ENCODE data around the gene ADAMTS7.
"Not testable (repeated sequence)": the region's sequence is repeated elsewhere in the genome, so short reads cannot be mapped to it uniquely, and the experiment has no call there.

The ADAMTS7 gene

GRCh38 chr15:78778422-78778821, 32.8 kb downstream of the ADAMTS7 start:
- no peak for TF ChIP-seq ZNF274 (IDR thresholded peaks at IDR 0.05; ENCODE audit: low read depth, low read length)
- no peak overlapping the region for H3K4me3 ChIP-seq (ENCODE audit: low read length)

GRCh38 chr15:78777953-78778345, 33.3 kb downstream of the ADAMTS7 start:
- not testable (repeated sequence) for H3K4me3 ChIP-seq (ENCODE audit: low read length)

DNA sequence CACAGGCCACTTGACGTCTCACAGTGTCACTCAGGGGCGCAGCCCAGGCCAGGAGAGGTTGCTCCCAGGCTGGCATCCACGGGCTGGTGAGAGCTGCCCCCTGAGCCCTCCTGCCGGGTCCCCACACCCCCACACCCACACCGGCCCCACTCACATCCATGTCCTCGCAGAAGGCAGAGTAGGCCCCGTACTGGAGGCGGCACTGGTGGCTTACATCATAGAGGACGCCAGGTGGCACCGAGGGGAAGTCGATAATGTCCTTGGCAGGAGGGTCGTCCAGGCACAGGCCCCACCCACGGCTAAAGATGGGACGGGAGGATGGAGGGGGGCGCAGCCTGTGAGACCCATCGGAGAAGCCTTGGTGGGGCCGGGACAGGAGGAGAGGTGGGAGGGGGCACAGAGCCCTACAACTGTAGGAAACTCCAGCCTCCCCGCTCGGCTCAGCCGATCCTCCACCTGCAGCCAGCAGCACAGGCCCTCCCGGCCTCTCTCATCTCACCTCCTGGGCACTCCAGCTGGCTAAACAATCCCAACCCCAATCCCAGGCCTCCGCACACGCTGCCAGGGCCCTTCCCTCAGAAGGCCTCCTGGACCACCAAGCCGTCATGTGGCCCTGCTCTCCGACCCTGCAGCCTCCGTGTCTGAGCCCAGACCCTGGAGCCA, 33.8 kb downstream of the ADAMTS7 start:
- not testable (repeated sequence) for H3K4me3 ChIP-seq (ENCODE audit: low read length)

DNA sequence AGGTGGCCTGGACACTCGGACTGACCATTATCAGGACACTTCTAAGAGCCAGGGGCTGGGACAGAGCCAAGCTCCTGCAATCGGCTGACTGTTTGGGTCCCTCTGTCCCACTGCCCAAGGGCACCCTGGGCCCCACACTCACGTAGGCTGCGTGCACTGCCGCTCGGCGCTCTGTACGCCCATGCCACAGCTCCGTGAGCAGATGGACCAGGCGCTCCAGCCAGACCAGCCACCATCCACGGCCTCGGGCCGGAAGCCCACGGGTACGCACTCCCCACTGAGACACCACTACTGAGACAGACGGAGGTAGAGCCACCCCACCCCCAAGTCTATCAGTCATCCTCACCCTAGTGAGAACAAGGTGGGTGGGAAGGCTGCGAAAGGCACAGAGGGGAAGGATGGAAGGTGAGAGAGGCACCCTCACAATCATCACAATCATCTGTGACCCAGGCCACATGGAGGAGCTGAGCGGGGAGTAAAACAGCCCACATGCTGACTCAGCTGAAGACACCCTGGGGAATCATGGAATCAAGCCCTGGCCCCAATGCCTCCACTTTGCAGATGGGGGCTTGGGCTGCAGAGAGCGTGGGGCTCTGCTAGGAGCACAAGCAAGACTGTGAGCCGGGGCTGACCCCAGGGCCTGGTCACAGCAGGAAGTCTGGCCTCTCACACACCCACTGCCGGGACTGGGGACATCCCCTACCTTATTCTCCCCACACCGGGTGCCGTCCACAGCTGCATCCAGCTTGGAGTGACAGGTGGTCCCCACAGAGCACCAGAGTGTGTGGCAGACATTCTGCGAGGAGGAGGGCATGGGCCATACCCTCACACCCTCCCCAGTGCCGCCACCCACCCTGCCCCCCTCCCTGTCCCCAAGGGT, 35.0 kb downstream of the ADAMTS7 start:
- H3K4me3 ChIP-seq (ENCODE audit: low read length) = not testable (repeated sequence)

GRCh38 chr15:78775472-78775871, 35.8 kb downstream of the ADAMTS7 start:
- no peak overlapping the region for H3K4me3 ChIP-seq (ENCODE audit: low read length)
- TF ChIP-seq ZNF274 (IDR thresholded peaks at IDR 0.05; ENCODE audit: low read depth, low read length) = no peak

GRCh38 chr15:78774451-78774990, 36.7 kb downstream of the ADAMTS7 start:
- H3K4me3 ChIP-seq (ENCODE audit: low read length) = not testable (repeated sequence)

DNA sequence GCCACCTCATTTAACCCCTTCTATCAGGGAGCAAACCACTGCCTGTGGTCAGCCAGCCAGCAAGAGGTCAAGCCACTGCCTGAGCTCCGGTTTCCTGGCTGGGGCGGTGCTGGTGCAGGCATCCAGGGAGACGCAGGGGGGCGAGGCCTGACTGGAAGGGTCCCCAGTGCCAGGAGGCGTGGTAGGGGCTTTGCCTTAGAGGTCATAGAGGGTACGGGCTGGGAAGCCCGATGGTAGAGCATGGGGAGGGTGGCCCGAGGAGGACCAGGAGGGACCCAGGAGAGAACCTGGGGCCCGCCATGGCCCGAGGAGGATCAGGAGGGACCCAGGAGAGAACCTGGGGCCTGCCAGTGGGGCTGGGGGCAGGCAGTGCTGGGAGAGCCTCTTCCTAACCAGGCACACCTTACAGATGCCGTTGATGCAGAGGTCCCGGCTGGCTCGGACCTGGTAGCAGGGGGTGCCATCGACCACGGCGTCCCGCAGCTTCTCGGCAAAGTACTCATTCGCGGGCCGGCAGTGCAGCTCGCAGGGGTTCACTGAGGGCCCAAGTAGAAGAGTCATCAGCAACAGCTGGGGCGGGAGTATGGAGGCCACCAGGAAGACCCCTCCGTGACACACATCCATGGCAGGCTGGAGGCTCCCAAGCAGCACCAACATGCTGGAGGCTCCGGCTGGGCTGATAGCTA, 37.4 kb downstream of the ADAMTS7 start:
- H3K4me3 ChIP-seq (ENCODE audit: low read length) = not testable (repeated sequence)

- no peak overlapping the region for H3K4me3 ChIP-seq (ENCODE audit: low read length)
- no peak for TF ChIP-seq ZNF274 (IDR thresholded peaks at IDR 0.05; ENCODE audit: low read depth, low read length)
Observed at GRCh38 chr15:78772738-78773137, 38.5 kb downstream of the ADAMTS7 start.

GRCh38 chr15:78771436-78772000, 39.7 kb downstream of the ADAMTS7 start:
- not testable (repeated sequence) for H3K4me3 ChIP-seq (ENCODE audit: low read length)

DNA sequence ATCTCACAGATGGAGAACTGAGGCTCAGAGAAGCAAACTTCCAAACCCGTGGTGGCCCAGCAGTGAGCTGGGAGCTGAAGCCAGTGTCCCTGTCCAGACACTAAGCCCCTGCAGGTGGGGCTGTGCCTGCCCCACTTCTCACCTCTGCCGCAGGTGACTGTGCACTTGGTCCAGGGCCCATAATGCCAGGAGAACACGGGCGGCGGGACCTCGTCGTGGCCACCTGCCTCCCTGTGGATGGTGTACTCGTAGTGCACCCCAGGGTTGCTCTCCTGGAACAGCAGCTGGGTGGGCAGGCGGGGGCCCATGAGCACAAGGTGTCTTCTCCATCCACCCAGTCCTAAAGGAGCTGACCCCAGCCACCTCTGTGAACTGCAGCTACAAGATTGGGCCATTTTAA, 40.2 kb downstream of the ADAMTS7 start:
- not testable (repeated sequence) for H3K4me3 ChIP-seq (ENCODE audit: low read length)

DNA sequence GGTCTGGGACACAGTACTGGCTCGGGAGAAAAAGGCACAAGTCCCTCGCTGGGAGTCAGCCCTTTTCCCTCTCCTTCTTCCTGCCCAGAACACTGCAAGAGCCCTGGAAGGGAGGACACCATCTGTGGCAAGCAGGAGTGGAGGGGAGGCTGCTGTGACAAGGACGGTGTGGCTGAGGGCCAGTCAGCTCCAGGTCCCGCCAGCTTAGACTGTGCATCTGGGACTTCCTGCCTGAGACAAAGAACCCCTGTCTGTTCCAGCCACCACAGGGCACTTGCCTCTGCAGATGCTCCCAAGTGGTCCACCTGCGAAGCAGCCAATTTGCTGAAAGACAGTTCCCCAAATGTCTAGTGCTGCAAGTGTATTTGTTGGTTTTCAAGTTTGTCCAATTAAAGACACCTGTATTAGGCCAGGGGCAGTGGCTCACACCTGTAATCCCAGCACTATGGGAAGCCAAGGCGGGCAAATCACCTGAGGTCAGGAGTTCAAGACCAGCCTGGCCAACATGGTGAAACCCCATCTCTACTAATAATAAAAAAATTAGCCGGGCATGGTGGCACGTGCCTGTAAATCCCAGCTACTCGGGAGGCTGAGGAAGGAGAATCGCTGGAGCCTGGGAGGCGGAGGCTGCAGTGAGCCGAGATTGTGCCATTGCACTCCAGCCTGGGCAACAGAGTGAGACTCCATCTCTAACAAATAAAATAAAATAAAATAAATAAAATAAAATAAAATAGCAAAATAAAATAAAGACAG, 41.6 kb downstream of the ADAMTS7 start:
- not testable (repeated sequence) for H3K4me3 ChIP-seq (ENCODE audit: low read length)

GRCh38 chr15:78768531-78769408, 42.5 kb downstream of the ADAMTS7 start:
- TF ChIP-seq ZNF274 (IDR thresholded peaks at IDR 0.05; ENCODE audit: low read depth, low read length) = no peak
- H3K4me3 ChIP-seq (ENCODE audit: low read length) = no peak overlapping the region

- no peak for TF ChIP-seq ZNF274 (IDR thresholded peaks at IDR 0.05; ENCODE audit: low read depth, low read length)
- no peak overlapping the region for H3K4me3 ChIP-seq (ENCODE audit: low read length)
Observed at GRCh38 chr15:78768096-78768495, 43.2 kb downstream of the ADAMTS7 start.

Measured in GM08714 (cell line).